ENCODE results near the gene SMR3B.

The SMR3B gene

DNA sequence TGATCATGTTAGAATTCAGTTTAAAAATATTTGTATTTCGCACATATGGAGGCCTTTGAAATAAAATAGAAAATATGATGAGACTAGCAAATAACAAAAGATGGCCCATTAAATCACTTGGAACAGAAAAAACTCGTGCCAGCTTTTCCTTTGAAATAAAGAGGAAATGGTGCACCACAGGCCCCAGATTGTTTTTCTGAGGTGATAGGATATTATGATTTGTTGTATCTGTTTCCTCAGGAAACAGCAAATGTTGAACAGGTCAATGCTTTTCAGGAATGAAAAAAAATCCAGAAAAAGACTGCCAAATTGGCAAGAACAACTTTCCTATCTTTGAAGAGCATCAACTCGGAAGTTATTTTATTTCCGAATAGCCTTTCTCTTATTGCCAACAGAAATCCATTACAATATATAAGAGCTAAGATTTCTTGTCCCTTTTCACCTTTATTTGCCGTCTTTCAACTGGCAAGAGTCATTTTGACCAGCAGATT is at the start of gene SMR3B:
SMR3B (plus strand) TSS at position 441 of the 491 bp plus-strand sequence. CDS start 1,380 bp downstream, outside the sequence.
- DNase-seq, result no peak

DNA sequence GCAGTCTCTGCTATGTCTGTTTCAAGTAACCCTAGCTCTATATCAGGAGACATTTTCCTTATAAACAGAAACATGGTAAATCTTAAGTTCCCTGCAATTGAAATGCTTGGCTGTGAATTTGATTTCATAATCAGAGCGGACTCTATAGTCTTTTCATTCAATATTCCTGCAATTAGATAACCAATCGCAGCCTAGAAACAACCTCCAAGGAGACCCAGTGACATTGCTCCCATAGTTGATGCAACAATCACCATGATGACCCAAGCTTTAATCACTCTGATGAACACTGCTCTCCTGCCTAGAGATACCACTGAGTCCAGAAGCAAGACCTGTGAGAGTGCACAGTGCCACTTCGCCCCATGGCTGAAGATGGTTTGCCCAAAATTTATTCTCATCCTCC is 48.2 kb upstream of the SMR3B start, which contains the start of gene CABS1:
CABS1 (plus strand) TSS at position 301 of the 400 bp plus-strand sequence; CDS start at position 360, 59 bp downstream.
- DNase-seq, result no peak

DNA sequence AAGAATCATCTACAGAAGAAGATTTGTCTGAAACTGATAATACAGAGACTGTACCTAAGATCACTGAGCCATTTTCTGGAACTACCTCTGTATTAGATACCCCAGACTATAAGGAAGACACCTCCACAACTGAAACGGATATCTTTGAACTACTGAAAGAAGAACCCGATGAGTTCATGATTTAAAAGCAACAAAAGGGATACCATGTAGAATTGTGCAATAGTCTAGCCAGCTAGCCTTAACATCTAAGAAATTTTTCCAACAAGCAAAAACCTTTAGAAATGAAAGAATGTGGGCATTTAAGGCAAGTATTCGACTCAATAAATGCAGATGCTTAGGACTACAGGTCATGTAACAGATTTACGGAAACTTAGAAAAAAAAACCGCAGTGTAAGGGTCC is 46.9 kb upstream of the SMR3B start:
- no peak for DNase-seq

DNA sequence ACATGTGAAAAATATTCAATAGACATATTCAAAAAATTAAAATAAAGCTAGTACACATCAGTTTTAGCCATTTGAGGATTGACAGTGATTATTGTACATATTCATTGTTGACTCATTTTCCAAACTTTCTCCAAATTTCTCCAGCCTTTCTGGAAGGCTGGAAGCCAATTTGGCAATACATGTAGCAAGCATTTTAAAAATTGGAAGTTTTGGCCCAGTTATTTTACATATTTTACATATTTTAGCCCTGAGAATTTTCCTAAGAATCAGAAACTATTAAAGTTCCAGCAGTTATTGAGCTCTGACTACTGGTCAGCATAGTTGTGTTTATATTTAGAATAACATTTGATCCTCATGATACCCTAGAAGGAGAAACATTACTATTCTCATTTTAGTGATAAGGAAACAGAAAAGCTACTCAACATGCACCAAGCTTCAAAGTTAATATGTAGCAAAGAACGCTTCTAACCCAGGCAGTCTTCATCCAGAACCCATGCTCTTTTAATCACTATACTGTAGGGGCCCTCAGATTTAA is 45.0 kb upstream of the SMR3B start:
- DNase-seq, result no peak

DNA sequence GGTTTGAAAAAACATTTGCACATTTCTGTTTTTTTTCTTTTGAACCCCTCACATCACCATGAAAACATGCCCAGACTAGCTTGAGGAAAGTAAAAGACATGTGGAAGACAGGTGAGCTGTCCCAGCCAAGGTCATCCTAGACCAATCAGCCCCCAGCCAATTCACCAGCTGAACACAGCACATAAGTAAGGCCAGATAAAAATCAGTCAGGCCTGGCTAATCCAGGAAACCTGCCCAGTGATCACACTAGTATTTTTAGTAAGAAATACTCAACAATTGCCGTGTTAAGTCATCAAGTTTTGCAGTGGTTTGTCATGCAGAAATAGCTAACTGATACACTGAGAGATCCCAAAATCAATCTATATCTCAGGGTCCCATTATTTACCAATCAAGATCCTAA is 26.7 kb upstream of the SMR3B start:
- DNase-seq, result no peak

DNA sequence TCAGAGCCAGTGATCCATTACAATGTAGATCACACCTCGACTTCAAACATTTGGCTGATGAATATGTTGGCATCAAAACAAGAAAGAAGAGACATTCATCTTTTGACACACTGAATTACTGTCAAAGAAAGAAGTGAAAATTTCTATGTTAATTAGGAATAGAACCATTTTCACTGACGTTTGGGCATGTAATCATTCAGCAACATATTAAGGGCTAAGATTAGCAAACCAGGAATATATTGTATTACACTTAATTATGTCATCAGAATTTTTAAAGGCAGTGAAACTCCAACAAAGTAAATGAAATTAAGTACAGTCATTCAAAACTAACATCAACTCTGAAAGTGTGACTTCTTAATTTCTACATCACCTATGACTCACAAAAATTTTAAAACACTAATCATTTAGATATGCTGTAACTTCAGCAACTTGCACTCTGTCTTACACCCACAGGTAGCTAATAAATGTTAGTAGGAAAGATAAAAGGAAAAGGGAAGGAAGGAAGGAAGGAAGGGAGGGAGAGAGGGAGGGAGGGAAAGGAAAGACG is 23.7 kb upstream of the SMR3B start:
- no peak for DNase-seq

DNA sequence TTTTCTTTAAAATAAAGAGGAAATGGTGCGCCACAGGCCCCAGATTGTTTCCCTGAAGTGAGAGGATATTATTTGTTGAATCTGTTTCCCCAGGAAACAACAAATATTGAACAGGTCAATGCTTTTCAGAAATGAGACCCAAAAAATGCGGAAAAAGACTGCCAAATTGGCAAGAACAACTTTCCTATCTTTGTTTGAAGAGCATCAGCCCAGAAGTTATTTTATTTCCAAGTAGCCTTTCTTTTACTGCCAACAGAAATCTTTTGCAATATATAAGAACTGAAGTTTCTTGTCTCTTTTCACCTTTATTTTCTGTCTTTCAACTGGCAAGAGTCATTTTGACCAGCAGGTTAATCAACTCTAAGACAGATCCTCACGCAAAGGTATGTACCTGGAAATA is 22.5 kb upstream of the SMR3B start, which contains the start of gene SMR3A:
SMR3A (plus strand) TSS at position 301 of the 400 bp plus-strand sequence. CDS start 1,356 bp downstream, outside the sequence.
- no peak for DNase-seq

DNA sequence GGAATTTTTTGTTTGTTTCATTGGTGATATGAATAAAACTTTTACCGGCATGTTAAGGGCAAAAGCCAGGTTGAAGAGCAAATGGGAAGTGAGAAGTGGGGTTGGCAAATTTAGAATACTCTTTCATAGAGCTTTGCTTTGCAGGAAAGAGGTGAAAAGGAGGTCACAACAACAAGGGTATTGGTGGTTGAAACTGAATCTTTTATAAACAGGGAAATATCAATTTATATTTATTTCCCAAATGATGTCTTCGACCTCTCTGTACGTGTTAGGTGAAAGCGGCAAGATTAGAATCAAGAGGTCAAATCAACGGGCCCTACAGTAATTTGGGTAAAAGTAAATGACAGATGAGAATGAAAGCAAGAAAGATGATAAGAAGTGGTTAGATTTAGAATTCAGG is 18.9 kb upstream of the SMR3B start:
- DNase-seq, result no peak

DNA sequence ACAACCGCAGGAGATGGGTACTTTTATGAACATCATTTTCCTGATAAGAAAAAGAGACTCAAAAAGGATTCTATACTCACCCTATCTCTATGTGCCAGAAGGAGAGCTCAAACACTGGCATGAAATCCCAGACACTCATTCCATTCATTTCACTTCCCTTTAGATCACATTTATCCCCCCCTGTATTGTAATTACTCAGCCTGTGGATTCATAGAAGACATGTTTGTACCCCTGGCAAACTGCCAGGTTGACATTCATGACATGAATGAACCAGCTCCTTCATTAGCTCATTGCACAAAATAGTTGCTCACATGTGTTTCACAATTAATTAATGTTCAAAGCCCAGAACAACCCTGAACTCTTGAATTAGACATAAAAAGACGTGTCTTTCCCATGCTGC is 17.5 kb upstream of the SMR3B start:
- DNase-seq, result no peak

DNA sequence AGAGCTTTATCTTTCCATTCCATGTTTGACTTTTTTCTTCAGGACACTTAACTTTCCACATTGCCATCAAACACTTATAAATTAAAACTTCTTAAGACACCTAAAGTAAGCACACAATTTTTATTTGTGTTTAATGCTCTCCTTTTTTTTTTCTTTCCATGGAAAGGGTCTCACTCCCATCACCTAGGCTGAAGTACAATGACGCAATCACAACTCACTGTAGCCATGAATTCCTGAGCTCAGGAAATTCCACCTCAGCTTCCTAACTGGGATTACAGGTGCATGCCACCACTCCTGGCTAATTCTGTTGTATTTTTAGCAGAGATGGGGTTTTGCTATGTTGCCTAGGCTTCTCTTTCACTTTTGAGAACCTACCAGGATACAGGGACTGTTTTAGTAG is 15.1 kb upstream of the SMR3B start:
- no peak for DNase-seq

DNA sequence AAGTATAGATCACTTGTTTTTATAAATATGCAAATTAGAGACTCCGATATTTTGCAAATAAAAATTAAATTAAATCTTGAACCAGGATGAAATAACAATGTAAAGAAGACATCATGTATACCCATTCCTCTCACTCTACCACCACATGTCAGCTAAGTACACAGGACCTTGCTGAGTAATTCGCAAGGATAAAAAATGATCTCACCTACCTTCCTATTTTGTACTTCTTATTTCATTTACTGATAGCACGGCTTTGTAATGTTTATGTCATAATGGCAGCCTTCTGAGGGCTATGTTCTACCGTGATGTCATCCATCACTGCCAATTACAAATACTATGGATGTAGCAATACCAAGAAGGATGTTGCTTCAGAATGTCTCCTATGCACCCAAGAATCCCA is 10.9 kb upstream of the SMR3B start:
- DNase-seq, result no peak

DNA sequence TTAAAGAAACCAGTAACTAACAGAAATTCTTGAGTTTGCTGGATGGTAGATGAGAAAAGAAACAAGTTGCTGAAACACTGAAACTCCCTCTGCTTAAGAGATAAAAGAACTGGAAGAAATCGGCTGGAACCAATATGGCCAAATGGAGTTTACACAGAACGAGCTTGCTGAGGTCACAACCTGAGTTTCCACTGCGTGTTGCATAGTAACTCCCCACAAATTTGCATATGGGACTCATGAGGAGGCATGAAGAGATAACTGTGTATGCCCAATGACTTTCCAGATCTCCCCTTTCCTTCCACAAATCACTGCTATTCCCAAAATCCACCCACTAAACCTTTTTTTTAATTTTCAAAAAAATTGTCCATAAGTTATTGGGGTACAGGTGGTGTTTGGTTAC is 10.2 kb upstream of the SMR3B start:
- no peak for DNase-seq

DNA sequence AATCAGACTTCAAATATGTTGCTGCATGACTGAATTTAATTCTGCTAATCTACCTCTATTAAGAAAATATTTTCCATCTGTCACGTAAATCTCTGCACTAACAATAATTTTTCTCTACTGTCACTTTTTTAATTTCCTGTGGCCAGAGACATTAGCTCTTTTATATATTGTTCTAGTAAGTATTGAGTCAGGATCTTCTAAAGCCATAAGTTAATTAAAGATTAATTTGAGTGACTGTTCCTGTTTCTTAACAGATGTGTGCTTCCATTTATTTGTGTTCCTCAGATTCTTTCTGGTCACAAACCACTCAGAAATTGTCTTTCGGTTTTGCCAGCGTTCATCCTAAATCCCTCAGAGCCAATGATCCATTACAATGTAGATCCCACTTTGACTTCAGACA is 2.4 kb upstream of the SMR3B start:
- DNase-seq, result no peak

DNA sequence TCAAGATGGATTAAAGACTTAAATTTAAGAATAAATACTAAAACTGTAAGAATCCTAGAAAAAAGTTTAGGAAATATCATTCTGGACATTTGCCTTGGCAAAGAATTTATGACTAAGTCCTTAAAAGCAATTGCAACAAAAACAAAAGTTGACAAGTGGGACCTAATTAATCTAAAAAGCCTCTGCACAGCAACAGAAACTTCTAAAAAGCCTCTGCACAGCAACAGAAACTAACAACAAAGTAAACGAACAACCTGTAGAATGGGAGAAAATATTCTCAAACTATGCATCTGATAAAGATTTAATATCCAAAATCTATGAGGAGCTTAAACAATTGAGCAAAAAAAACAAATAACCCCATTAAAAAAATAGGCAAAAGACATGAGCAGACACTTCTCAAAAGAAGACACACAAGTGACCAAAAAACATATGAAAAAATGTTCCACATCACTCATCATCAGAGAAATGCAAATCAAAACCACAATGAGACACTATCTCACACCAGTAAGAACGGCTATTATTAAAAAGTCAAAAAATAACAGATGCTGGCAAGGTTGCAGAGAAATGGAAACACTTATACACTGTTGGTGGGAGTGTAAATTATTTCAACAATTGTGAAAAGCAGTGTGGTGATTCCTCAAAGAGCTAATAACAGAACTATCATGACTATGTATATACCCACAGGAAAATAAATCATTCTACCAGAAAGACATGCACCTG is 9.3 kb downstream of the SMR3B start:
- DNase-seq, result no peak

DNA sequence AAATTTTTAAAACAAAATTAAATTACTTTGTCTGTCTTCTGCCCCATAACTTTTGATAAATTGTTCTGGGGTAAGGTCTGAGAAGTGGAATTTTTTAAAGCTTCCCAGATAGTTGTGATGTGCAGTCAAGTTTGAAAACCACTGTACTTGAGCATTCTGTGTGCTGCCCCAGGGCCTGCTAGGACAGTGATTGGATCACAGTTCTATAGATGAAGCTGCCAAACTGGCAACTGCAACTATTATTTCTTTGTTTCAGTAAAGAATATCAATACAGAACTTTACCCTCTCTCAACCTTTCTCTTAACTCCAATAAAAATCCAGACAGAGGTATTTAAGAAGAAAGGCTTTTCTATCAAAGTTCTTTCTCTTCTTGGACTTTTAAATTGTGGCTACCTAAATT is 14.6 kb downstream of the SMR3B start, which contains the start of gene OPRPN:
OPRPN (plus strand) TSS at position 361 of the 400 bp plus-strand sequence. CDS start 1,346 bp downstream, outside the sequence.
- no peak for DNase-seq

DNA sequence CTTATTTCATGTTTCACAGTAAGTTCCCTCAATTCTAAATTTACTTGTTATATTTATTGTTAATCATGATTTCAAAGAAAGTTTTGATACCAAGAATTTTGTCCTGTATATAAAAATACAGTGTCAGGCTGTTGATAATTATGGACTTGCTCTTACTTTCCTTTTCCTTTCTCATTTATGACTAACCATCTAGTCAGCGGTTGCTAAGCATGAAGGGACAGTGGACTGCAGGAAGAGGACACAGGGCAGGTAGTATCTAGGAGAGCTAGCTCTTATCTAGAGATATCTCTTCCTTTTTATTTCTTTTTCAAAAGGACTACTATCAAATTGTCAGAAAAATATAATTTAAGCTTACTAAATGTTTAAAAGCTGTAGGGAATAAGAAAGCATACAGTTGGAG is 16.4 kb downstream of the SMR3B start:
- DNase-seq, result no peak

DNA sequence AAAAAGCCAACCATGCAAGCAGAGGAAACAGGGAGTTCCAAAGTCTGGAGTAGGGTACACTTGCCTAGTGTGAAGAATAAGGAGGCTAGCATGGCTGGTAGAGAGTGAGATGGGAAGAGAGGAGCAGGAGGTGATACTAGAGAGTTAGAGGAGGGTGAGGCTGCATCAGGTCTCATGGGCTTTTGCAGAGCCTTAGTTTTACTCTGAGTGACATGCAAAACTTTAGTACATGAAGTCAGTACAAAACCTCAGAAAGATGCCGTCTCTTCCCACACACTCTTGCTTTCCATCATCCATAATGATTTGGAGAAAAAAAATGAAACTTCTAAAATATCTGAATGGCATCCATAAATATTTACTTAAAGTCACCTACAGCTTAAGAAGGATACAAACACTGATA is 19.8 kb downstream of the SMR3B start:
- DNase-seq, result no peak

DNA sequence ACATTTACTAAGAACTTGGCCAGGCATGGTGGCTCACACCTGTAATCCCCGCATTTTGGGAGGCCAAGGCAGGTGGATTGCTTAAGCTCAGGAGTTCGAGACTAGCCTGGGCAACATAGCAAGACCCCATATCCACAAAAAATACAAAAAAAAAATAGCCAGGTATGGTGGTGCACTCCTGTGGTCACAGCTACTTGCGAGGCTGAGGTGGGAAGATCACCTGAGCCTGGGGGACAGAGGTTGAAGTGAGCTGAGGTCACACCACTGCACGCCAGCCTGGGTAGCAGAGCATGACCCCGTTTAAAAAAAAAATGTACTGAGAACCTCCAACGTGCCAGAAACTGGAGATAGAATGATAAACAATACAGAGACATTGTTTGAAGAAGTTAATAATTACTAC is 22.8 kb downstream of the SMR3B start:
- DNase-seq, result no peak

DNA sequence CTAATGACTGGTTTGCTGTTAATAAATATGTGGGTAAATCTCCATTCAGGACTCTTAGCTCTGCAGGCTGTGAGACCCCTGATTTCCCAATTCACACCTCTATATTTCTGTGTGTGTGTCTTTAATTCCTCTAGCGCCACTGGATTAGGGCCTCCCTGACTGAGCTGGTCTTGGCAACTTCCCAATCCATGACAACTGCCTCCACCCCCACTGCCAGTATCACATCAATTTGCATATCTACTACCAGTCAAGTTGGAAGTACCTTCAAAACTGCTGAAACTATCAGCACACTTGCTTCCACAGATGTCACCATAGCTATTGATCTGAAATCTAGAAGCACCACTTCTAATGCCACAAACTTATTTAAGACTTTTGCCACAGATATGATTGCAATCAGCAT is 42.4 kb downstream of the SMR3B start:
- no peak for DNase-seq

DNA sequence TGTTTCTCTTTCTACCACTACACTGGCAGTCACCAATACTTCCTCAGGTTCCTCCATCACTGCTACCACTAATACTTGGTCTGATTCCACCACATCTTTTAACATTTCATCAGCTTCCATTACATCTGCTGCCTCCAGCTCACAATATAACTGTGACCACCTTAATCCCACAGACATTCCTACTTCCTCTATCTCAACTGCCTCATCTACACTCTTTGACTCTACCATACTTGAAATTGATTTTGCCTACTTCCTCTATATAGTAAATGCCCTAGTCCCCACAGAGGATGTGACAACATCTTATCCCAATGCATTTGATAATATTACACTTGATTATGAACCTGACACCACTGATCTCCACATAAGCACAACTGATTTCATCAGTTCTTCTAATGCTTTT is 43.9 kb downstream of the SMR3B start:
- DNase-seq, result no peak

DNA sequence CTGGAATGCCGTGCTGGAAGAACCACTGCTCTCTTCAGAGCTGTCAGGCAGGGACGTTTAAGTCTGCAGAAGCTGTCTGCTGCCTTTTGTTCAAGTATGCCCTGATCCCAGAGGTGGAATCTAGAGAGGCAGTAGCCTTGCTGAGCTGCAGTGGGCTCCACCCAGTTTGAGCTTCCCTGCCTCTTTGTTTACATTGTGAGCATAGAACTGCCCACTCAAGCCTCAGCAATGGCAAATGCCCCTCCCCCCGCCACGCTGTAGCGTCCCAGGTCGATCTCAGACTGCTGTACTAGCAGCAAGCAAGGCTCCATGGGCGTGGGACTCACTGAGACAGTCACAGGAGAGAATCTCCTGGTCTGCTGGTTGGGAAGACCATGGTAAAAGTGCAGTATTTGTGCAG is 54.3 kb downstream of the SMR3B start:
- no peak for DNase-seq

All from activated CD8-positive, alpha-beta memory T cell treated with anti-CD3 and anti-CD28 coated beads, Interleukin-2, amount 50 U/mL, for 4 hours (primary cell).